NCI-H2227 (cell line): ENCODE results near the gene MLANA.

Experiments used
- DNase-seq: peaks from one replicate; lab custom pipeline; 2025; ENCODE audit not compliant: unreplicated experiment; lab: John Stamatoyannopoulos, UW

MLANA gene

GRCh38 chr9:5890641-5891040, at the start of gene MLANA:
Gene MLANA (plus strand): TSS chr9:5890889. CDS start chr9:5892475, 1,586 bp downstream.
- DNase-seq = no peak

- no peak for DNase-seq
Observed at GRCh38 chr9:5841771-5842573, 48.7 kb upstream of the MLANA start.

- DNase-seq = no peak
Observed at GRCh38 chr9:5842929-5843793, 47.5 kb upstream of the MLANA start.

- peak; percentile 50 for DNase-seq
Observed at GRCh38 chr9:5843794-5844471, 46.8 kb upstream of the MLANA start.

- no peak for DNase-seq
Observed at GRCh38 chr9:5845157-5845531, 45.5 kb upstream of the MLANA start.

- no peak for DNase-seq
Observed at GRCh38 chr9:5846096-5846495, 44.6 kb upstream of the MLANA start.

- peak; percentile 21 for DNase-seq
Observed at GRCh38 chr9:5846501-5846921, 44.2 kb upstream of the MLANA start.

- DNase-seq = no peak
Observed at GRCh38 chr9:5848372-5848882, 42.3 kb upstream of the MLANA start.

GRCh38 chr9:5850724-5851122, 40.0 kb upstream of the MLANA start:
- no peak for DNase-seq

GRCh38 chr9:5851445-5851844, 39.2 kb upstream of the MLANA start:
- DNase-seq = no peak

- DNase-seq = no peak
Observed at GRCh38 chr9:5852987-5853386, 37.7 kb upstream of the MLANA start.

- DNase-seq = no peak
Observed at GRCh38 chr9:5853617-5854016, 37.1 kb upstream of the MLANA start.

GRCh38 chr9:5854063-5854790, 36.5 kb upstream of the MLANA start:
- no peak for DNase-seq

GRCh38 chr9:5857928-5858327, 32.8 kb upstream of the MLANA start:
- DNase-seq = no peak

GRCh38 chr9:5858833-5859232, 31.9 kb upstream of the MLANA start:
- DNase-seq = no peak

GRCh38 chr9:5863092-5863746, 27.5 kb upstream of the MLANA start:
- DNase-seq = no peak

- no peak for DNase-seq
Observed at GRCh38 chr9:5864446-5864845, 26.2 kb upstream of the MLANA start.

GRCh38 chr9:5866272-5866671, 24.4 kb upstream of the MLANA start:
- no peak for DNase-seq

- no peak for DNase-seq
Observed at GRCh38 chr9:5866685-5867084, 24.0 kb upstream of the MLANA start.

GRCh38 chr9:5868235-5868634, 22.5 kb upstream of the MLANA start:
- no peak for DNase-seq
